Epithelial cell of esophagus (primary cell): ENCODE results near the gene CLDN19.

Experiments used
- DNase-seq: peaks from one replicate; pipeline ENCODE4 v3.0.0; 2010; ENCODE audit warnings: low read depth
- H3K4me3 ChIP-seq: 2 replicates; pipeline ENCODE4 v1.5.1; 2011; ENCODE audit warnings: mild to moderate bottlenecking, low read length, control low read depth
- TF ChIP-seq, protein P1 (sequence below): IDR thresholded peaks from 2 replicates; pipeline ENCODE4 v1.5.1; 2011; ENCODE audit warnings: low read depth, mild to moderate bottlenecking, low read length, control low read depth, inconsistent platforms; ENCODE audit not compliant: insufficient read depth; ENCODE audit errors: missing control alignments

Gene CLDN19

DNA sequence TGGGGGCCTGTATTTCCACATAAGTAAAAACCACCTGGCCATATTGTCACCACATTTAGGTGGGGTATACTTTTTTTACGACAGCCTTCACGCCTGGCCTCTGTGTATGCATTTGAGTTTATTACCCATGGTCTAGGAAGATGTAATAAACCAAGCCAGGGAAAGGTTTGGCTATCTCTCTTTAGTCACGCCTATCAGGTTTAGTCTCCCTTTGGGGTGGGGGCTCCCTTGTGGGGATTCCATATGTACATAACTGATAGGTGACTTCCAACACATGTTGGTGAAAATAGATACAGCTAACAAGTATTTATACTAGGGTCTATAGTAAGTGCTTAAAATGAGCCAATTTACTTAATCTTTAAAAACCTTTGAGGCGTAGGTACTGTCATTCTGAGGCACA is 53.6 kb downstream of the CLDN19 start:
- TF ChIP-seq, protein P1, sequence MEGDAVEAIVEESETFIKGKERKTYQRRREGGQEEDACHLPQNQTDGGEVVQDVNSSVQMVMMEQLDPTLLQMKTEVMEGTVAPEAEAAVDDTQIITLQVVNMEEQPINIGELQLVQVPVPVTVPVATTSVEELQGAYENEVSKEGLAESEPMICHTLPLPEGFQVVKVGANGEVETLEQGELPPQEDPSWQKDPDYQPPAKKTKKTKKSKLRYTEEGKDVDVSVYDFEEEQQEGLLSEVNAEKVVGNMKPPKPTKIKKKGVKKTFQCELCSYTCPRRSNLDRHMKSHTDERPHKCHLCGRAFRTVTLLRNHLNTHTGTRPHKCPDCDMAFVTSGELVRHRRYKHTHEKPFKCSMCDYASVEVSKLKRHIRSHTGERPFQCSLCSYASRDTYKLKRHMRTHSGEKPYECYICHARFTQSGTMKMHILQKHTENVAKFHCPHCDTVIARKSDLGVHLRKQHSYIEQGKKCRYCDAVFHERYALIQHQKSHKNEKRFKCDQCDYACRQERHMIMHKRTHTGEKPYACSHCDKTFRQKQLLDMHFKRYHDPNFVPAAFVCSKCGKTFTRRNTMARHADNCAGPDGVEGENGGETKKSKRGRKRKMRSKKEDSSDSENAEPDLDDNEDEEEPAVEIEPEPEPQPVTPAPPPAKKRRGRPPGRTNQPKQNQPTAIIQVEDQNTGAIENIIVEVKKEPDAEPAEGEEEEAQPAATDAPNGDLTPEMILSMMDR: no peak
- H3K4me3 ChIP-seq: no peak overlapping the region
- no peak for DNase-seq

DNA sequence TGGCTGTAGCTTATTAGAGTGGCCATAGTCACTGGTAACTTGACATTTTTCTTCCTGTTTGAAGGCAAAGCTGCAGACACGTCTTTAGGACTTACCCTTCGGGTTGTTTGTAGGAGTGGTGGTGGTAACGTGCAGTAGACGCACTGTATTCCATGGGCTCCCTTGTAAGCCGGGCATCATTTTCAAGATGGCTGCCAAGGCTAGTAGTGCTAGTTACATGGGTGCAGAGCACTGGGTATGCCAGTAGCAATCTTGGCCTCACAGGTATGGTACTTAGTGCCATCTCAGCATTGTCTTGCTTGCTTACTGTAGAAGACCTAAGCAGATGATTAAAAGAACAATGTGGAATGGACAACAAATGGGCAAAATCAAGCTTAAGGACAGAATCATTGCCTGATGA is 55.9 kb downstream of the CLDN19 start:
- peak overlapping the region; percentile 75 for H3K4me3 ChIP-seq
- TF ChIP-seq, protein P1: no peak
- DNase-seq: peak; percentile 49
